ENCODE data around the gene TTC7B. TPM values are rescaled to one million over a fixed set of nuclear protein-coding genes. Genes with fewer than 3 reads are reported as not detected.

Gene TTC7B
- total and polyA plus RNA-seq, 2 of the 8 experiments (the other 6 are each of a cell fraction or from before 2014, with no cell fraction given) = 23.7 to 34.0 TPM

DNA sequence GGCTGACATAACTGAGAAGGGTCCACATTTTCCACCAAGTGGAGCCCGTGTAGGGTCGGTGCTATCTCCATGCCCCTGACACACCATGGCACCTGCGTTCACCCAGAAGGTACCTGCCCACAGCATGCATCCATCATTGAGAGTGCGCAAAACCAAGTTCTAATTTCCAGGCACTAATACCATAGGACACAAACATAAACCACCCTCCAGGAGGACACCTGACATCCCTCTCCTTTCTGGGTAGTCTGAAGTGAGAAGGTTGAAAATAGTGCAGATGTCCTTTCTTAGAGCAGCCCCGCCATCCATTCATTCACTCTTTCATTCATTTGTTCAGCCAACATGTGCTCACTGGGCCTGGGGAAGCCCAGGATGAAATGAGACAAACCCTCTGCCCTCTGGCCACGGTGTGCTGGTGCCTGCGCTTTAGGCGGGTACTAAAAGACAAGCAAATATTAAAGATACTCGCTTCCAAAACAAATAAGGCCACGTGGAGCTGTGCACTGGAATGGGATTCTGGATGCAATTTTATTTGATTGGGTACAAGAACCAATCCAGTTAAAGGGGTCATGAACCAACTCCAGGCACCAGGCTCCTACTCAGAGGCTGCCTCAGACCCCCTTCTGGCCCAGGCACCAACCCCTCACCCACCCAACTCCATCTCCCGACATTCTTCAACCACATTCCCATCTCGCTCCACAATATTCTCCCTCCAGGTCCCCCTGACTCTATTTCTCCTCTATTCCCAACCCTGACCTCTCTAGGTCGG is 1.2 kb downstream of the TTC7B start (continued):
- TF ChIP-seq ATF2 (IDR thresholded peaks at IDR 0.05; ENCODE audit: low read length) = no peak
- TF ChIP-seq USF2 (IDR thresholded peaks at IDR 0.05; ENCODE audit: low read length) = no peak
